ENCODE data around the gene MAP2K4.

MAP2K4 gene

GRCh38 chr17:11997147-11997971, 23.3 kb upstream of the MAP2K4 start, which contains the start of gene ZNF18:
Gene ZNF18, minus strand, starts transcription at chr17:11997475. Its CDS starts 4,646 bp downstream, at chr17:11992829.
- Histone ChIP-seq H3K9ac (ENCODE audit: low read length) (peak within 1 kb of the TSS; percentile 79), H3K9me3 (ENCODE audit: control insufficient read depth, low read depth, low read length) (no peaks in the 10 kb centered on the region), H3K27me3 (ENCODE audit: control insufficient read depth, insufficient read depth, low read length) (no peaks in the 10 kb centered on the region), H3K27ac (ENCODE audit: low read length) (peak within 1 kb of the TSS; percentile 95), H3K36me3 (ENCODE audit: control insufficient read depth, low read depth, low read length) (no peaks in the 10 kb centered on the region), H3K4me3 (ENCODE audit: low read length) (peak within 1 kb of the TSS; percentile 93), H3K4me1 (ENCODE audit: control insufficient read depth, low read depth, low read length) (peaks cover 8% of the 10 kb centered on the region)

- Histone ChIP-seq H3K36me3 (ENCODE audit: control insufficient read depth, low read depth, low read length) (no peaks in the 10 kb centered on the region), H3K27ac (ENCODE audit: low read length) (peak overlapping the region; percentile 95), H3K9me3 (ENCODE audit: control insufficient read depth, low read depth, low read length) (no peaks in the 10 kb centered on the region), H3K4me1 (ENCODE audit: control insufficient read depth, low read depth, low read length) (peaks cover 8% of the 10 kb centered on the region), H3K27me3 (ENCODE audit: control insufficient read depth, insufficient read depth, low read length) (no peaks in the 10 kb centered on the region), H3K4me3 (ENCODE audit: low read length) (peak overlapping the region; percentile 93), H3K9ac (ENCODE audit: low read length) (peak overlapping the region; percentile 79)
Observed at GRCh38 chr17:11997972-11998233, 22.8 kb upstream of the MAP2K4 start.

- Histone ChIP-seq H3K4me3 (ENCODE audit: low read length) (no peak overlapping the region), H3K36me3 (ENCODE audit: control insufficient read depth, low read depth, low read length) (no peaks in the 10 kb centered on the region), H3K9me3 (ENCODE audit: control insufficient read depth, low read depth, low read length) (no peaks in the 10 kb centered on the region), H3K27ac (ENCODE audit: low read length) (no peak overlapping the region), H3K27me3 (ENCODE audit: control insufficient read depth, insufficient read depth, low read length) (no peaks in the 10 kb centered on the region), H3K9ac (ENCODE audit: low read length) (no peak overlapping the region), H3K4me1 (ENCODE audit: control insufficient read depth, low read depth, low read length) (peaks cover 8% of the 10 kb centered on the region)
Observed at GRCh38 chr17:11999696-12000095, 21.0 kb upstream of the MAP2K4 start.

GRCh38 chr17:12007466-12007865, 13.2 kb upstream of the MAP2K4 start:
- Histone ChIP-seq H3K4me3 (ENCODE audit: low read length) (no peak overlapping the region), H3K36me3 (ENCODE audit: control insufficient read depth, low read depth, low read length) (no peaks in the 10 kb centered on the region), H3K9ac (ENCODE audit: low read length) (no peak overlapping the region), H3K4me1 (ENCODE audit: control insufficient read depth, low read depth, low read length) (no peaks in the 10 kb centered on the region), H3K27ac (ENCODE audit: low read length) (no peak overlapping the region), H3K9me3 (ENCODE audit: control insufficient read depth, low read depth, low read length) (no peaks in the 10 kb centered on the region), H3K27me3 (ENCODE audit: control insufficient read depth, insufficient read depth, low read length) (no peaks in the 10 kb centered on the region)

- H3K27ac ChIP-seq (ENCODE audit: low read length), result no peak overlapping the region
- H3K4me3 ChIP-seq (ENCODE audit: low read length), result peak overlapping the region; percentile 62
- peaks cover 11% of the 10 kb centered on the region for H3K27me3 ChIP-seq (ENCODE audit: control insufficient read depth, insufficient read depth, low read length)
- H3K36me3 ChIP-seq (ENCODE audit: control insufficient read depth, low read depth, low read length), result no peaks in the 10 kb centered on the region
- no peaks in the 10 kb centered on the region for H3K9me3 ChIP-seq (ENCODE audit: control insufficient read depth, low read depth, low read length)
- peak overlapping the region; percentile 79 for H3K9ac ChIP-seq (ENCODE audit: low read length)
- H3K4me1 ChIP-seq (ENCODE audit: control insufficient read depth, low read depth, low read length), result peaks cover 18% of the 10 kb centered on the region
Observed at GRCh38 chr17:12021623-12022140, 1.0 kb downstream of the MAP2K4 start.

- H3K27me3 ChIP-seq (ENCODE audit: control insufficient read depth, insufficient read depth, low read length), result peaks cover 11% of the 10 kb centered on the region
- H3K9me3 ChIP-seq (ENCODE audit: control insufficient read depth, low read depth, low read length), result no peaks in the 10 kb centered on the region
- H3K4me1 ChIP-seq (ENCODE audit: control insufficient read depth, low read depth, low read length), result peaks cover 18% of the 10 kb centered on the region
- peak overlapping the region; percentile 62 for H3K4me3 ChIP-seq (ENCODE audit: low read length)
- H3K36me3 ChIP-seq (ENCODE audit: control insufficient read depth, low read depth, low read length), result no peaks in the 10 kb centered on the region
- H3K27ac ChIP-seq (ENCODE audit: low read length), result no peak overlapping the region
- H3K9ac ChIP-seq (ENCODE audit: low read length), result no peak overlapping the region
Observed at GRCh38 chr17:12022310-12022709, 1.6 kb downstream of the MAP2K4 start.

- Histone ChIP-seq H3K4me1 (ENCODE audit: control insufficient read depth, low read depth, low read length) (peaks cover 18% of the 10 kb centered on the region), H3K9ac (ENCODE audit: low read length) (no peak overlapping the region), H3K36me3 (ENCODE audit: control insufficient read depth, low read depth, low read length) (no peaks in the 10 kb centered on the region), H3K27ac (ENCODE audit: low read length) (no peak overlapping the region), H3K9me3 (ENCODE audit: control insufficient read depth, low read depth, low read length) (no peaks in the 10 kb centered on the region), H3K27me3 (ENCODE audit: control insufficient read depth, insufficient read depth, low read length) (peaks cover 11% of the 10 kb centered on the region), H3K4me3 (ENCODE audit: low read length) (no peak overlapping the region)
Observed at GRCh38 chr17:12024327-12024726, 3.6 kb downstream of the MAP2K4 start.

- Histone ChIP-seq H3K9me3 (ENCODE audit: control insufficient read depth, low read depth, low read length) (no peaks in the 10 kb centered on the region), H3K9ac (ENCODE audit: low read length) (no peak overlapping the region), H3K4me3 (ENCODE audit: low read length) (no peak overlapping the region)
Observed at GRCh38 chr17:12027658-12028057, 7.0 kb downstream of the MAP2K4 start.

GRCh38 chr17:12028611-12029010, 7.9 kb downstream of the MAP2K4 start:
- H3K4me1 ChIP-seq (ENCODE audit: control insufficient read depth, low read depth, low read length), result peaks cover 4% of the 10 kb centered on the region
- H3K27me3 ChIP-seq (ENCODE audit: control insufficient read depth, insufficient read depth, low read length), result no peaks in the 10 kb centered on the region
- H3K4me3 ChIP-seq (ENCODE audit: low read length), result no peak overlapping the region
- no peak overlapping the region for H3K9ac ChIP-seq (ENCODE audit: low read length)
- no peaks in the 10 kb centered on the region for H3K36me3 ChIP-seq (ENCODE audit: control insufficient read depth, low read depth, low read length)
- H3K27ac ChIP-seq (ENCODE audit: low read length), result no peak overlapping the region
- no peaks in the 10 kb centered on the region for H3K9me3 ChIP-seq (ENCODE audit: control insufficient read depth, low read depth, low read length)

More at GRCh38 chr17:12027658-12028057, 7.0 kb downstream of the MAP2K4 start:
- Histone ChIP-seq H3K4me1 (ENCODE audit: control insufficient read depth, low read depth, low read length) (peaks cover 4% of the 10 kb centered on the region), H3K27ac (ENCODE audit: low read length) (no peak overlapping the region), H3K36me3 (ENCODE audit: control insufficient read depth, low read depth, low read length) (no peaks in the 10 kb centered on the region), H3K27me3 (ENCODE audit: control insufficient read depth, insufficient read depth, low read length) (no peaks in the 10 kb centered on the region)

- H3K36me3 ChIP-seq (ENCODE audit: control insufficient read depth, low read depth, low read length), result no peaks in the 10 kb centered on the region
- no peaks in the 10 kb centered on the region for H3K27me3 ChIP-seq (ENCODE audit: control insufficient read depth, insufficient read depth, low read length)
- H3K4me1 ChIP-seq (ENCODE audit: control insufficient read depth, low read depth, low read length), result no peaks in the 10 kb centered on the region
- no peaks in the 10 kb centered on the region for H3K9me3 ChIP-seq (ENCODE audit: control insufficient read depth, low read depth, low read length)
- no peak overlapping the region for H3K4me3 ChIP-seq (ENCODE audit: low read length)
- H3K27ac ChIP-seq (ENCODE audit: low read length), result no peak overlapping the region
- no peak overlapping the region for H3K9ac ChIP-seq (ENCODE audit: low read length)
Observed at GRCh38 chr17:12034538-12034937, 13.9 kb downstream of the MAP2K4 start.

GRCh38 chr17:12035673-12036072, 15.0 kb downstream of the MAP2K4 start:
- Histone ChIP-seq H3K27ac (ENCODE audit: low read length) (no peak overlapping the region), H3K4me1 (ENCODE audit: control insufficient read depth, low read depth, low read length) (no peaks in the 10 kb centered on the region), H3K27me3 (ENCODE audit: control insufficient read depth, insufficient read depth, low read length) (no peaks in the 10 kb centered on the region), H3K4me3 (ENCODE audit: low read length) (no peak overlapping the region), H3K9me3 (ENCODE audit: control insufficient read depth, low read depth, low read length) (no peaks in the 10 kb centered on the region), H3K9ac (ENCODE audit: low read length) (no peak overlapping the region), H3K36me3 (ENCODE audit: control insufficient read depth, low read depth, low read length) (no peaks in the 10 kb centered on the region)

GRCh38 chr17:12037970-12038369, 17.3 kb downstream of the MAP2K4 start:
- Histone ChIP-seq H3K36me3 (ENCODE audit: control insufficient read depth, low read depth, low read length) (no peaks in the 10 kb centered on the region), H3K27ac (ENCODE audit: low read length) (no peak overlapping the region), H3K27me3 (ENCODE audit: control insufficient read depth, insufficient read depth, low read length) (no peaks in the 10 kb centered on the region), H3K4me1 (ENCODE audit: control insufficient read depth, low read depth, low read length) (no peaks in the 10 kb centered on the region), H3K9me3 (ENCODE audit: control insufficient read depth, low read depth, low read length) (no peaks in the 10 kb centered on the region), H3K9ac (ENCODE audit: low read length) (no peak overlapping the region), H3K4me3 (ENCODE audit: low read length) (no peak overlapping the region)

Measured in iPS-18a (cell line).